HUES6 (cell line): ENCODE data around the gene DGCR2.
A peak's percentile ranks its signal among the peaks of the same experiment; 100 is the strongest.
"Not testable (repeated sequence)": the region's sequence is repeated elsewhere in the genome, so short reads cannot be mapped to it uniquely, and the experiment has no call there.

Experiments used
- H3K27ac ChIP-seq: 2 replicates; pipeline ENCODE4 v1.7.0; 2013; ENCODE audit warnings: low read depth, mild to moderate bottlenecking, low read length, inconsistent platforms
- H3K27me3 ChIP-seq: 2 replicates; pipeline ENCODE4 v1.6.1; 2013; ENCODE audit warnings: low read length; ENCODE audit not compliant: control insufficient read depth, insufficient read depth
- H3K36me3 ChIP-seq: 2 replicates; pipeline ENCODE4 v1.6.1; 2013; ENCODE audit warnings: low read length; ENCODE audit not compliant: control insufficient read depth, insufficient read depth
- H3K4me1 ChIP-seq: 2 replicates; pipeline ENCODE4 v1.6.1; 2013; ENCODE audit warnings: low read length; ENCODE audit not compliant: control insufficient read depth, insufficient read depth
- H3K4me3 ChIP-seq: 2 replicates; pipeline ENCODE4 v1.5.1; 2013; ENCODE audit warnings: low read depth, low read length
- H3K9ac ChIP-seq: one replicate; pipeline ENCODE4 v1.6.1; 2013; ENCODE audit warnings: mild to moderate bottlenecking, low read length
- H3K9me3 ChIP-seq: 2 replicates; pipeline ENCODE4 v1.6.1; 2013; ENCODE audit warnings: low read depth, low read length; ENCODE audit not compliant: control insufficient read depth, insufficient read depth

Gene DGCR2

GRCh38 chr22:19030889-19031252, 91.3 kb downstream of the DGCR2 start:
- H3K27me3 ChIP-seq = peaks cover 43% of the 10 kb centered on the region

DNA sequence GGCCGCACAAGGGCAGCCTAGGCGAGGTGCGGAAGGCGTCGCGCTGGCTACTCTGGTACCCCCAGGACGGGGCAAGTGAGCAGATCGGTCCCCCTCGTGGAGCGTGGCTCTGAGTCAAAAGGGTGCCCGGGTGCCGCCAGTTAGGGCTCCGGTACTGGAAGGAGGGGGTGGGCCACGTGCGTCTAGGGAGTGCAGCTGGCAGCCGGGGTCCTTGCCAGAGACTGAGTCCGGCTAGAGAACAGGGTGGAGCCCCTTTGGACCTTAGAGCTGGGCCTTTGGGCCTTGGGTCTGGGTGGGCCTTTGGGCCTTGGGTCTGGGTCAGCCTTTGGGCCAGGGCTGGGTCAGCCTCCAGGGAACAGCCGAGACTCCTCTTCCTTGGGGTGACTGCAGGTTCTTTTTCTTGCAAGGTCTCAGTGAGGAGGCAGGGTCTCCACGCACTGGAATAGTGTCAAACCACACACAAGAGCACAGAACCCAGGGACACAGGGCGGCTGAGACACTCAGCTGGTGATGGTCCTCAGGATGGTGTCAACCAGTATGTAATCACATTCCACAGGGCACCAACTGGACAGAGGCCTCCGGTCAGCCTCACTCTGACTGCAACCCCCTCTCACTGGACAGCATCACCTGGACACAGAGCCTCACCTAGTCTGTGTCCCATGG, 91.9 kb downstream of the DGCR2 start:
- not testable (repeated sequence) for H3K27ac ChIP-seq, H3K36me3 ChIP-seq
- H3K27me3 ChIP-seq = peaks cover 43% of the 10 kb centered on the region

More at GRCh38 chr22:19030889-19031252, 91.3 kb downstream of the DGCR2 start:
- not testable (repeated sequence) for H3K27ac ChIP-seq, H3K4me1 ChIP-seq, H3K9ac ChIP-seq, H3K36me3 ChIP-seq, H3K4me3 ChIP-seq, H3K9me3 ChIP-seq

DNA sequence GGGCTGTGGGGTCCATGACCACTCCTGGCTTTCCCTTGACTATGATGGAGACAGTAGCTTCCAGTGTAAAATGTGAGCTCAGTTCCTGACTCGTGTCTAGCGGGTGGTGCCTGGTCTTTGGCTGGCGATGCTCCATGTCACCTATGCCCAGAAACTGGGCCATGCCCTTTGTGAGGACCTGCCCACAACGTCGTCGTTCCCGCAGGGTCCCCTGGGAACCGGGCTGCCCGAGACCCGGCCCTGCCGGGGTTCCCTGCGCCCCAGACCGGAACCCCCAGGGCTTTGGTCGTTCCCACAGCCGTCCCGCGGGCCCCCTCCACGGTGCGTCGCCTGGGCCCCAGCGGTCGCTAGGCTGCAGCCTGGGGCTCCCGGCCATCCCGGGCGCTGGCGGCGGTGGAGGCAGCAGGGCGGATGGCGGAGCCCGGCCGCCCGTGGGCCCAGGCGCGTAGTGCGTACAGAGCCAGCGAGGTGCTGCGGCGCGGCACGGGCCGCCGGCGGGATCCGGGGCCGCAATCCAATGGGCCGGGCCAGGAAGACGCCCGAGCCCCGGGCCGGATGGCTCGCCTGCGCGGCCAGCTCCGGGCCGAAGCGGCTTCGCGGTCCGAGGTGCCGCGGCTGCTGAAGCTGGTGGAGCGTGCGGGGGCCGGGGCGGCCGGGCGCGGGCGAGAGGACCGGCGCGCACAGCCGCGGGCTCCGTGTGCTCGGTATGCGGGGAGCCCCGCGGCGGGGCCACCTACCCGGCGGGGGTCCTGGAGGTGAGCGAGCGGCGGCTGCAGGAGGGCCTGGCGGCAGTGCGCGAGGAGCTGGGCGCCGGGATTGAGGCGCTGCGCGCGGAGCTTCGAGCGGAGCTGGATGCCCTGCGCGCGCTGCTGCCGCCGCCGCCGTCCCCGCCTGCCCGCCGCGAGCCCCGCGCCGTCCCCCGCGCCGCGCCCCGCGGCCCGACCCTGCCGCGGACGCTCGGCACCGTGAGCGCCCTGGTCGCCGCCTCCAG, 92.8 kb downstream of the DGCR2 start:
- H3K36me3 ChIP-seq, H3K4me1 ChIP-seq, H3K9me3 ChIP-seq, H3K9ac ChIP-seq, H3K27ac ChIP-seq: not testable (repeated sequence)
- H3K4me3 ChIP-seq = peak overlapping the region; percentile 13
- peaks cover 43% of the 10 kb centered on the region for H3K27me3 ChIP-seq

More for the DNA sequence above, 91.9 kb downstream of the DGCR2 start:
- not testable (repeated sequence) for H3K9me3 ChIP-seq, H3K9ac ChIP-seq, H3K4me3 ChIP-seq, H3K4me1 ChIP-seq

GRCh38 chr22:19028060-19028455, 94.2 kb downstream of the DGCR2 start:
- not testable (repeated sequence) for H3K4me1 ChIP-seq, H3K9ac ChIP-seq, H3K4me3 ChIP-seq, H3K27ac ChIP-seq, H3K36me3 ChIP-seq, H3K9me3 ChIP-seq
- peaks cover 43% of the 10 kb centered on the region for H3K27me3 ChIP-seq

DNA sequence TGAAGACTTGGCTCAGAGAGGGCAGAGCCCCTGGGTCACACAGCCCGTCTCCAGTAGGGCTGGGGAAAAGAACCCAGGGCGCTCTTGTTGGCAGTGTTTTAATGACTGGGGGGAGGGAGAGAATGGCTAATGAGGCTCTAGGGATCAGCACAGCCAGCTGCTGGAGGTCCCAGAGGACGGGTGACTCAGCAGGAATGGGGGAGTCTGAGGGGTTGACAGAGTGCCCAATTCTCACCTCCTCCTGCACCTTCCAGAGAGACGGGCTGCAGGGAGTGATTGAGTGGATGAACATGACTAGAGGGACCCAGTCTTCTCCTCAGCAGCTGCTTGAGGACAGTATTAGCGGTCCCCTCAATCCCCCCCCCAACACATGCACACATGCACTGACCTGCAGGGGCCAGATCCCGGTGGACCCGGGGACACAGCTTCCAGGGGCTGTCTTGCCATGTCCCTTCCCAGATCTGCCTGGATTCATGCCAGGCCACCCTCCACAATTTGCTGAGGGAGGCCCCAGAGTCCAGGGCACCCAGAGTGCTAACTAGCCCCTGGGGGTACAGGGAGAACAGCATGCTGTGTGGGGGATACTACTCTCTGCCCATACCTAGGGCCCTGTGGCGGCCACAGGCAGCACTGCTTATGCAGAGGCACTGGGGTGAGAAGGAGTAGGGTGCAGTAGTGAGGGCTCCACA, 94.7 kb downstream of the DGCR2 start:
- not testable (repeated sequence) for H3K4me3 ChIP-seq, H3K27ac ChIP-seq, H3K36me3 ChIP-seq, H3K9ac ChIP-seq, H3K9me3 ChIP-seq, H3K4me1 ChIP-seq
- peaks cover 39% of the 10 kb centered on the region for H3K27me3 ChIP-seq

- H3K27me3 ChIP-seq = peaks cover 32% of the 10 kb centered on the region
- not testable (repeated sequence) for H3K9ac ChIP-seq, H3K4me1 ChIP-seq, H3K36me3 ChIP-seq, H3K27ac ChIP-seq, H3K9me3 ChIP-seq, H3K4me3 ChIP-seq
Measured at GRCh38 chr22:19026080-19026479, 96.1 kb downstream of the DGCR2 start.

DNA sequence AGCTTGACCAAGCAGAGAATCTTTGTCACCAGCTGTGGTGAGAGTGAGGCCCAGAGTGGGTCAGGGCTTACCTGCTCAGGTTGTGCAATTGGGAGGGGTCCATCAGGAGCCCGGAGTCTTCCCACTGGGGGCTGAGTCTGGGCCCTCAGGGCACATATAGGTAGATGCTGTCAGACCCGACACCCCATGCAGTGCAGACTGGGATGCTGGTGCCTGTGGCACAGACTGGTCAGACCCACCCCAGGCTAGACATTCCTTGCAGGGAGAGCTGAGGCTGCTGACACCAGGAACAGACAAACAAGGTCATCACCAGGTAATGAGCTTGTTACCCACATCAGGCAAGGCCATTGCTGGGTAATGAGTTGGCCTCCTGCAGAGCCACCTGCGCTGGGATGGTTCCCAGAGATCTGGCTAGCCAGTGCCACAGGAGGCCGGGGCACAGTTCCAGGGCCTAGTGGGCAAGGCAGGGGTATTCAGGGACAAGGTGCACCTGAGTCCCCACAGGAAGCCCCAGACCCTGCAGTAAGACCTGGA, 97.2 kb downstream of the DGCR2 start:
- not testable (repeated sequence) for H3K9me3 ChIP-seq, H3K4me3 ChIP-seq, H3K9ac ChIP-seq, H3K4me1 ChIP-seq, H3K27ac ChIP-seq, H3K36me3 ChIP-seq
- H3K27me3 ChIP-seq = peaks cover 22% of the 10 kb centered on the region

GRCh38 chr22:19023931-19024330, 98.3 kb downstream of the DGCR2 start:
- not testable (repeated sequence) for H3K36me3 ChIP-seq, H3K4me3 ChIP-seq, H3K27ac ChIP-seq, H3K4me1 ChIP-seq, H3K9me3 ChIP-seq, H3K9ac ChIP-seq
- peaks cover 13% of the 10 kb centered on the region for H3K27me3 ChIP-seq

GRCh38 chr22:19022755-19023154, 99.5 kb downstream of the DGCR2 start:
- no peak overlapping the region for H3K27ac ChIP-seq
- peaks cover 4% of the 10 kb centered on the region; the same call in 1 of the 2 replicates for H3K27me3 ChIP-seq
- H3K4me1 ChIP-seq = no peaks in the 10 kb centered on the region; the same call in 1 of the 2 replicates
- H3K9me3 ChIP-seq = no peaks in the 10 kb centered on the region
- no peaks in the 10 kb centered on the region for H3K36me3 ChIP-seq
- H3K9ac ChIP-seq = no peak overlapping the region
- H3K4me3 ChIP-seq = no peak overlapping the region

DNA sequence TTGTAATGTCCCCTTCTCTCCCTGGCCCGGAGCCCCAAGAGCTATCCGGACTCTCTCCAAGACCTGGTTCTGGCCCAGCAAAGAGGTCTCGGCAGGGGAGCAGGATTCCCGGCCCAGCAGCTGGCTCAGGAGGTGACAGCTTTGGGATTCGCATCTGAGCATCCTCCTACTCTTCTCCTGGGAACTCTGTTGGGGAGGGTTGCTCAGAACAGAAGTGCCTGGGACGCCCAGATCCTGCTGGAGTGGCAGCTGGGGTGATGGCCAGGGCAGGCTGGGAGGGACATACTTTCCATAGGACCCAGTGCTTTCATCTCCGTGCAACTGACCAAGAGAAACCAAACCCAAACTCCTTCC, 102.6 kb downstream of the DGCR2 start:
- H3K36me3 ChIP-seq = no peaks in the 10 kb centered on the region
- H3K9me3 ChIP-seq = no peaks in the 10 kb centered on the region
- H3K27me3 ChIP-seq = no peaks in the 10 kb centered on the region
- H3K9ac ChIP-seq = no peak overlapping the region
- no peak overlapping the region for H3K27ac ChIP-seq
- no peak overlapping the region for H3K4me3 ChIP-seq
- H3K4me1 ChIP-seq = no peaks in the 10 kb centered on the region; the same call in 1 of the 2 replicates
